Keratinocyte (primary cell): ENCODE results near the gene PIP4K2A. TPM values are rescaled to one million over a fixed set of nuclear protein-coding genes. Genes with fewer than 3 reads are reported as not detected.

Experiments used
- DNase-seq: peaks from one replicate; pipeline ENCODE4 v3.0.0-alpha.2; 2011; ENCODE audit warnings: low read depth, missing footprints, low spot score
- FAIRE-seq: peaks from 2 replicates; lab custom pipeline; 2011; peaks lifted over from hg19 to GRCh38; lab: Jason Lieb, UNC
- H2AFZ ChIP-seq: 2 replicates; pipeline ENCODE4 v1.6.0; 2012; ENCODE audit warnings: low read length, control low read depth, inconsistent platforms; ENCODE audit not compliant: control insufficient read depth
- H3K27ac ChIP-seq: 2 replicates; pipeline ENCODE4 v1.5.1; 2011; ENCODE audit warnings: low read length; ENCODE audit not compliant: control insufficient read depth, insufficient read depth
- H3K27me3 ChIP-seq: 3 replicates; pipeline ENCODE4 v1.6.0; 2011; ENCODE audit warnings: low read length; ENCODE audit not compliant: control insufficient read depth, insufficient read depth; ENCODE audit errors: extremely low read depth
- H3K36me3 ChIP-seq, 2 experiments: 2 replicates in 1 of 2; 3 replicates in 1 of 2; pipeline ENCODE4 v1.5.1; 2011; ENCODE audit warnings: low read length in 2 of 2, mild to moderate bottlenecking in 1 of 2; ENCODE audit not compliant: control insufficient read depth in 2 of 2, insufficient read depth in 2 of 2; ENCODE audit errors: extremely low read depth in 1 of 2
- H3K4me1 ChIP-seq: 3 replicates; pipeline ENCODE4 v1.5.1; 2011; ENCODE audit warnings: low read length; ENCODE audit not compliant: control insufficient read depth, insufficient read depth; ENCODE audit errors: extremely low read depth
- H3K4me2 ChIP-seq: 3 replicates; pipeline ENCODE4 v1.6.0; 2011; ENCODE audit warnings: low read depth, low read length; ENCODE audit not compliant: control insufficient read depth, insufficient read depth; ENCODE audit errors: extremely low read depth
- H3K4me3 ChIP-seq, 3 experiments: fragments of 200-600 bp in 1 of 3; sonication (generic) in 1 of 3; 2 replicates in 2 of 3; 3 replicates in 1 of 3; pipeline ENCODE4 v1.5.1; 2011 to 2016; ENCODE audit warnings: low read length in 3 of 3, mild to moderate bottlenecking in 3 of 3, control low read depth in 2 of 3, inconsistent platforms in 1 of 3, low read depth in 1 of 3, mixed read lengths in 1 of 3, mixed run types in 1 of 3, moderate library complexity in 1 of 3; ENCODE audit not compliant: control insufficient read depth in 2 of 3, insufficient read depth in 2 of 3; ENCODE audit errors: extremely low read depth in 1 of 3
- H3K79me2 ChIP-seq: 2 replicates; pipeline ENCODE4 v1.6.0; 2012; ENCODE audit warnings: low read length; ENCODE audit not compliant: control insufficient read depth, insufficient read depth
- H3K9ac ChIP-seq: 3 replicates; pipeline ENCODE4 v1.6.0; 2011; ENCODE audit warnings: low read length; ENCODE audit not compliant: control insufficient read depth, insufficient read depth; ENCODE audit errors: extremely low read depth
- H3K9me1 ChIP-seq: 3 replicates; pipeline ENCODE4 v1.6.0; 2011; ENCODE audit warnings: low read length; ENCODE audit not compliant: control insufficient read depth, insufficient read depth; ENCODE audit errors: extremely low read depth
- H3K9me3 ChIP-seq: 2 replicates; pipeline ENCODE4 v1.5.1; 2012; ENCODE audit warnings: low read depth, low read length; ENCODE audit not compliant: control insufficient read depth
- H4K20me1 ChIP-seq: 3 replicates; pipeline ENCODE4 v1.6.0; 2011; ENCODE audit warnings: low read length; ENCODE audit not compliant: control insufficient read depth, insufficient read depth; ENCODE audit errors: extremely low read depth
- CTCF ChIP-seq, 3 experiments: IDR thresholded peaks in 1 of 3; conservative IDR thresholded peaks in 1 of 3; optimal IDR thresholded peaks in 1 of 3; 2 replicates in 2 of 3; 3 replicates in 1 of 3; pipeline versions ENCODE3 to v1.5.1; 2011; ENCODE audit warnings: low read length in 3 of 3, mild to moderate bottlenecking in 3 of 3, moderate library complexity in 2 of 3, control low read depth in 1 of 3, inconsistent platforms in 1 of 3; ENCODE audit not compliant: insufficient read depth in 2 of 3; ENCODE audit errors: extremely low read depth in 1 of 3
- EZH2 ChIP-seq: IDR thresholded peaks from one replicate; pipeline ENCODE4 v1.6.1; 2012; ENCODE audit warnings: inconsistent platforms, mild to moderate bottlenecking, low read length, moderate library complexity
- dilution Hi-C: fragments of 300-500 bp; cut with MboI; formaldehyde crosslinking; loops from one replicate; pipeline ENCODE4 v1.7.0; 2020; ENCODE audit warnings: low sequenced_read_pairs; ENCODE audit not compliant: extremely low pct_ligation_motif_present
- polyA plus RNA-seq, 5 experiments: library from polyadenylated mRNA; depleted of rRNA in 3 of 5; stranded (reverse) in 3 of 5; stranded (forward) in 1 of 5; unstranded in 1 of 5; fragments of >200 nt; gene quantifications; 1 replicate in 1 of 5; 2 replicates in 3 of 5; 3 replicates in 1 of 5; pipeline versions ENCODE4 v1.2.1 to v1.2.3, GENCODE V29; 2011 to 2012; ENCODE audit warnings: missing spikeins in 2 of 5, low read depth in 1 of 5, low replicate concordance in 1 of 5

The PIP4K2A gene
- polyA plus RNA-seq, 1 donor (not counting 4 experiments of a cell fraction or from before 2014, with no cell fraction given) = 15.5 TPM

- no peaks in the 10 kb centered on the region for H3K9me1 ChIP-seq
- no peak overlapping the region for H3K4me3 ChIP-seq
- H3K36me3 ChIP-seq = peaks cover 0 to 13% of the 10 kb centered on the region in 2 experiments
- H3K4me1 ChIP-seq = no peaks in the 10 kb centered on the region
- no peaks in the 10 kb centered on the region for H4K20me1 ChIP-seq
- H2AFZ ChIP-seq = no peak overlapping the region
- H3K4me2 ChIP-seq = no peak overlapping the region
- no peak overlapping the region for H3K27ac ChIP-seq
- dilution Hi-C loops = no loop called here
- DNase-seq (no peak), FAIRE-seq (no peak)
- H3K27me3 ChIP-seq = no peaks in the 10 kb centered on the region
- H3K9me3 ChIP-seq = no peaks in the 10 kb centered on the region
- no peak overlapping the region for H3K9ac ChIP-seq
- H3K79me2 ChIP-seq = no peaks in the 10 kb centered on the region
- TF ChIP-seq EZH2 (no peak), CTCF (optimal IDR thresholded peaks at IDR 0.05 in 1 of 3, IDR thresholded peaks at IDR 0.05 in 1 of 3, conservative IDR thresholded peaks at IDR 0.05 in 1 of 3; ENCODE audit: extremely low read depth in 1 of 3, insufficient read depth in 2 of 3, low read length in 3 of 3) (no peak)
Observed at GRCh38 chr10:22537810-22538209, 176.6 kb downstream of the PIP4K2A start.

DNA sequence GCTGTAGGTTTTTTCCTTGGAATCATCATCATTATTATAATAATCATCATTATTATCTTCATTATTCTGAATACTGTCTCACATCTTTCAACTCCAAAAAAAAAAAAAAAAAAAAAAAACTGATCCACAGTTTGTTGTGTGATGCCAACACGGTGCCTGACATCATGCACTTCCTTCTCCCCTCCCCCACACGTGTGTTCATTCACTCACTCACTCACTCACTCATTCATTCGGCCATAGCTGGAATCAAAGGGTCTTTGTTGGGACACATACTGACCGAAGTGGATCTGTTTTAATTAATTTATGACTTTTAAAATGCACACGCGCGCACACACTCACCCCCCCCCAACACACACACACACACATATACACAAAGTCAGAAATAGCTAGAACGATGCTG, 177.8 kb downstream of the PIP4K2A start:
- H3K36me3 ChIP-seq = peaks cover 0 to 12% of the 10 kb centered on the region in 2 experiments

More for the DNA sequence above, 177.8 kb downstream of the PIP4K2A start:
- no peak overlapping the region for H3K4me3 ChIP-seq
- no peak overlapping the region for H2AFZ ChIP-seq
- no peak overlapping the region for H3K4me2 ChIP-seq
- dilution Hi-C loops = no loop called here
- no peaks in the 10 kb centered on the region for H3K9me1 ChIP-seq
- H3K27ac ChIP-seq = no peak overlapping the region
- no peak overlapping the region for H3K9ac ChIP-seq
- DNase-seq = no peak
- TF ChIP-seq CTCF (optimal IDR thresholded peaks at IDR 0.05 in 1 of 3, IDR thresholded peaks at IDR 0.05 in 1 of 3, conservative IDR thresholded peaks at IDR 0.05 in 1 of 3; ENCODE audit: extremely low read depth in 1 of 3, insufficient read depth in 2 of 3, low read length in 3 of 3) = no peak
- TF ChIP-seq EZH2 = no peak
- H3K27me3 ChIP-seq = no peaks in the 10 kb centered on the region
- no peaks in the 10 kb centered on the region for H4K20me1 ChIP-seq
- H3K79me2 ChIP-seq = no peaks in the 10 kb centered on the region
- no peaks in the 10 kb centered on the region for H3K4me1 ChIP-seq
- no peaks in the 10 kb centered on the region for H3K9me3 ChIP-seq
- FAIRE-seq = no peak
